ENCODE data around the gene EPB41L4A. TPM values are rescaled to one million over a fixed set of nuclear protein-coding genes. Genes with fewer than 3 reads are reported as not detected.
A peak's percentile ranks its signal among the peaks of the same experiment; 100 is the strongest.
"Not testable (repeated sequence)": the region's sequence is repeated elsewhere in the genome, so short reads cannot be mapped to it uniquely, and the experiment has no call there.

EPB41L4A gene
- 10 to 100 TPM; 13.0 to 23.8 TPM for total RNA-seq
- long read RNA-seq, donor 1, partial matches to known transcripts: 1 of 6 reads
- long read RNA-seq, donor 1, other reads (novel, unspliced or antisense): 5 of 6 reads
- long read RNA-seq, donor 2, partial matches to known transcripts: 7 of 18 reads
- long read RNA-seq, donor 2, other reads (novel, unspliced or antisense): 11 of 18 reads

DNA sequence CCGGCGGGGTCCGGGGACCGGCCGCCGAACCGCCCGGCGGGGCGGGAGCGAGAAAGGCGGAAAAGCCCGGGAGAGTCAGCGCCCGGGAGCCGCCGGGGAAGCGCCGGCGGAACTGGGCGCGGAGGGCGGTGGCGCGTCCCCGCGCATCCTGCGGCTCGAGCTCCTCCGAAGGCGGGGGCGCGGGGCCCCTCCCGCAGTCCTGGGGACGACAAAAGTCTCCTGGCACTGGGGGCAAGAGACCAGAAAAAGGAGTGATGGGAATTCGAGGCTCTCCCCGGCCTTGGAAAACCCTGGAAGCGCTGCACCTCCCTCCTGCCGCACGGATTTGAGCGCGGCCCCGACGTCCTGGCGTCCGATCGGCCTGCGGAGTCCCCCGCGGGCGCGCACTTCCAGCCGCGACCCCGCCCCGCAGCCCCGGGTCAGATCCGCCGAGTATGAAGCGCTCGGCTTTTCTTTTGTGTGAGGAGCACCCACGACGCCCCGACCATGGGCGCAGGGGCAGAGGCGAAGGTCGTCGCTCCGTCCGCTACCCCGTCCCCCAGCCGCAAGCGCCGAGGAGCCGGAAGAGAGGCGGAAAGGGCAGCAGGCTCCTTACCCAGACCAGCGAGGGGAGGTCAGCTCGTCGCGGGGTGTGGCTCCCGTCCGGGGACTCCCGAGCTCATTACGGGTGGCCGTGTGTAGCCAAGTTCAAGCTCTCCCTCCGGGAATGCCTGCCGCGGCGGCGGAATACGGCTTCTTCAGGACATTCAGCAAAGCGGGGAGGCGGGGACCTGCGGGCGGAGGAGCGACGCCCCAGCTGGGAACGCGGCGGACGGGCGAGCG, at the start of gene EPB41L4A:
EPB41L4A (minus strand) TSS at position 114 of the 822 bp plus-strand sequence. CDS start 238 bp downstream, outside the sequence.
- intact Hi-C loops (cut with DNase I): loop anchor here (10.0 kb wide), 2 partner anchors 195 to 245 kb away; no protein-coding TSS in a partner anchor
- DNase-seq (ENCODE audit: low spot score): peak; percentile 90

DNA sequence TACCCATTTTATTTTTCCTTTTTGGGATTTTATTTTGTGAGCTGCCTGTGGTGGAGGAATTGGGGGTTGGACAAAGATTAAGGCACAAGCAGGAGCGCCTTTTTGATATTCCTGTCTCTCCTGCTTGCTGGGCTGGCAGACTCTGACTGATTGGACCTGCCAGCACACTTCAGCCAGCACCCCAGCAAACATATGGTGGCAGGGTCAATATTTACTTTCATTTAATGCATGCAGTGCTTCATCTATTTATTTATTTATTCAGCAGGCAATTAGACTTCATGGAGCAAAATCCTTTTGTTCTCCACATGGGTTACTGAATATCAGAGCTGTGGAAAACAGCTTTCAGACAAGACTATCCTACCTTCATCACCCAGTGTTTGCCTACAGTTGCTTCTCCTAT, 48.4 kb upstream of the EPB41L4A start:
- intact Hi-C loops (cut with DNase I): no loop called here

DNA sequence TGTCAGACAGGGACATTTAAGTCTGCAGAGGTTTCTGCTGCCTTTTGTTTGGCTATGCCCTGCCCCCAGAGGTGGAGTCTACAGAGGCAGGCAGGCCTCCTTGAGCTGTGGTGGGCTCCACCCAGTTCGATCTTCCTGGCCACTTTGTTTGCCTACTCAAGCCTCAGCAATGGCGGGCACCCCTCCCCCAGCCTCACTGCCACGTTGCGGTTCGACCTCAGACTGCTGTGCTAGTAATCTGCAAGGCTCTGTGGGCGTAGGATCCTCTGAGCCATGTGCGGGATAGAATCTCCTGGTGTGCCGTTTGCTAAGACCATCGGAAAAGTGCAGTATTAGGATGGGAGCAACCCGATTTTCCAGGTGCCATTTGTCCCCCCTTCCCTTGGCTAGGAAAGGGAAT, 47.2 kb upstream of the EPB41L4A start:
- DNase-seq (ENCODE audit: low spot score); intact Hi-C loops (cut with DNase I): not testable (repeated sequence)

More for the DNA sequence above, 48.4 kb upstream of the EPB41L4A start:
- DNase-seq (ENCODE audit: low spot score): no peak

DNA sequence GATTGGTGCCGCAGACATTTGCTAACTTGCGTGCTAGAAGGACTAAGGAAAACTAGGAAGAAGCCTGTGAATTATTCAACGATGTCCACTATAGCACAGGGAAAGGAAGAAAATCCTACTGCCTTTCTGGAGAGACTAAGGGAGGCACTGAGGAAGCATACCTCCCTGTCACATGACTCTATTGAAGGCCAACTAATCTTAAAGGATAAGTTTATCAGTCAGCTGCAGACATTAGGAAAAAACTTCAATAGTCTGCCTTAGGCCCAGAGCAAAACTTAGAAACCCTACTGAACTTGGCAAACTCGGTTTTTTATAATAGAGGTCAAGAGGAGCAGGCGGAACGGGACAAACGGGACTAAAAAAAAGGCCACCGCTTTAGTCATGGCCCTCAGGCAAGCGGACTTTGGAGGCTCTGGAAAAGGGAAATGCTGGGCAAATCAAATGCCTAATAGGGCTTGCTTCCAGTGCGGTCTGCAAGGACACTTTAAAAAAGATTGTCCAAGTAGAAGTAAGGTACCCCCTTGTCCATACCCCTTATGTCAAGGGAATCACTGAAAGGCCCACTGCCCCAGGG, 28.2 kb upstream of the EPB41L4A start:
- DNase-seq (ENCODE audit: low spot score); intact Hi-C loops (cut with DNase I): not testable (repeated sequence)

DNA sequence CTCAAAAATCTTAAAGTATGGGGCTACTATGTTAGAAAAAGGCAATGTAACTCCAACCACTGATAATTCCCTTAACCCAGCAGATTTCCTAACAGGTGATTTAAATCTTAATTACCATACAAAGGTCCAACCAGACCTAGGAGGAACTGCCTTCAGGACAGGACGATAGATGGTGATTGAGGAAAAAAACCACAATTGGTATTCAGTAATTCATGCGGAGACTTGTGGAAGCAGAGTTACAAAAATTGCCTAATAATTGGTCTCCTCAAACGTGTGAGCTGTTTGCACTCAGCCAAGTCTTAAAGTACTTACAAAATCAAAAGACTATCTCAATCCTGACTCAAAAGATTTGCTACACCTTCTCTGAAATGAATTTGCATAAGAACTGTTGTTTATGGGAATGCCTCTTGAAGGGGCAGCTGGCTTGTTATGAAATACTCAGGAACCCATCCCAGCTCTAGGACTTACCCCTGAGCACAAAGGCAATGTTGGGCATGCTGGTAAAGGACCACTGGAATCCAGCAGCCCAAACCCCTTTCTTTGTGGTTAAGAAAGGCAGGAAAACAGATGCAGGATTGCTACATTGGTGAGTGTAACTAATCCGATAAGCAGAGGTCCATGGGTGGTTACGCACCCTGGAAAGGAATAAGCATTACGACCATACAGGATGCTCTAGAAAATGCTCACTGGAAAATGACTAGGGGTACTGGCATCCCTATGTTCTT, 26.7 kb upstream of the EPB41L4A start:
- DNase-seq (ENCODE audit: low spot score): no peak
- intact Hi-C loops (cut with DNase I): no loop called here

DNA sequence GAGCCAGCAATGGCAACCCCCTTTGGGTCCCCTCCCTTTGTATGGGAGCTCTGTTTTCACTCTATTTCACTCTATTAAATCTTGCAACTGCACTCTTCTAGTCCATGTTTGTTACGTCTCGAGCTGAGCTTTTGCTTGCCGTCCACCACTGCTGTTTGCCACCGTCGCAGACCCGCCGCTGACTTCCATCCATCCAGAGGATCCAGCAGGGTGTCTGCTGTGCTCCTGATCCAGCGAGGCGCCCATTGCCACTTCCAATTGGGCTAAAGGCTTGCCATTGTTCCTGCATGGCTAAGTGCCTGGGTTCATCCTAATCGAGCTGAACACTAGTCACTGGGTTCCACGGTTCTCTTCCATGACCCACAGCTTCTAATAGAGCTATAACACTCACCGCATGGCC, 24.9 kb upstream of the EPB41L4A start:
- intact Hi-C loops (cut with DNase I); DNase-seq (ENCODE audit: low spot score): not testable (repeated sequence)

DNA sequence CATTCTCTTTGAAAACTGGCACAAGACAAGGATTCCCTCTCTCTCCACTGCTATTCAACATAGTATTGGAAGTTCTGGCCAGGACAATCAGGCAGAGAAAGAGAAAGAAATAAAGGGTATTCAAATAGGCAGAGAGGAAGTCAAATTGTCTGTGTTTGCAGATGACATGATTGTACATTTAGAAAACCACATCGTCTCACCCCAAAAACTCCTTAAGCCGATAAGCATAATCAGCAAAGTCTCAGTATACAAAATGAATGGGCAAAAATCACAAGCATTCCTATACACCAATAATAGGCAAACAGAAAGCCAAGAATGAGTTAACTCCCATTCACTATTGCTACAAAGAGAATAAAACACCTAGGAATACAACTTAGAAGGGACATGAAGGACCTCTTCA, 21.0 kb upstream of the EPB41L4A start:
- no peak for DNase-seq (ENCODE audit: low spot score)
- intact Hi-C loops (cut with DNase I): no loop called here

DNA sequence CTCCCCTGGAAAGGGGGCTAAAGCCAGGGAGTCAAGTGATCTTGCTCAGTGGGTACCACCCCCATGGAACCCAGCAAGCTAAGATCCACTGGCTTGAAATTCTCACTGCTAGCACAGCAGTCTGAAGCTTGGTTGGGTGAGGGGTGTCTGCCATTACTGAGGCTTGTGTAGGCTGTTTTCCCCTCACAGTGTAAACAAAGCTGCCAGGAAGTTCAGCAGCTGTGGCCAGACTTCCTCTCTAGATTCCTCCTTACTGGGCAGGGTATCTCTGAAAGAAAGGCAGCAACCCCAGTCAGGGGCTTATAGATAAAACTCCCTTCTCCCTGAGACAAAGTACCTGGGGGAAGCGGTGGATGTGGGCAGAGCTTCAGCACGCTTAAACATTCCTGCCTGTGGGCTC, 17.1 kb upstream of the EPB41L4A start:
- no peak for DNase-seq (ENCODE audit: low spot score)
- intact Hi-C loops (cut with DNase I): no loop called here

GRCh38 chr5:112434641-112435040, 15.6 kb upstream of the EPB41L4A start:
- no peak for DNase-seq (ENCODE audit: low spot score)
- intact Hi-C loops (cut with DNase I): no loop called here

GRCh38 chr5:112426202-112426601, 7.1 kb upstream of the EPB41L4A start:
- not testable (repeated sequence) for DNase-seq (ENCODE audit: low spot score)

GRCh38 chr5:112419986-112420864, 1.1 kb upstream of the EPB41L4A start:
- DNase-seq (ENCODE audit: low spot score): peak; percentile 94
- intact Hi-C loops (cut with DNase I): loop anchor here (2.0 to 10.0 kb wide), 3 partner anchors 195 to 245 kb away; no protein-coding TSS in a partner anchor

More at GRCh38 chr5:112426202-112426601, 7.1 kb upstream of the EPB41L4A start:
- intact Hi-C loops (cut with DNase I): not testable (repeated sequence)

DNA sequence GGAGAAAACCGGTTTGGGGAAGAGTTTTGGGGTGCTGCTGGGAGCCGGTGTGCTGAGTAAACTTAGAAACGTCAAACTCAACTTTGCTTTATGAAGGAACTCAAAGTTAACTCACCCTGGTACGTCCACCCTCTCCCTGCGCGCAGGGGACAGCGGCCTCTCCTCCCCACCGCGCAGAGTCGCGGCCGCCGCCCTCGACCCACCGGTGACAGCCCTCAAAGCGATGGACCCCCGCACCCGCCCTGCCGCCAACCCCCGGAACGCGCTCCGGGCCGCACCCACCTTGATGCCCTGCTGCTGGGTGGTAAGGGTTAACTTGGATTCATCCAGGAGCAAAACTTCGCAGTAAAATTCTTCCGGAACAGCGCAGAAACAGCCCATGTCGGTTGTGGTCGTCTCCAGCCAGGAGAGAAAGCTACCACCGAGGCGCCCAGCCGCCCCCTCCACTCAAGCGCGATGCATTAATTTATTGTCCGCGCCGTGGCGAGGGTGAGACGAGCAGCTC, 366 bp downstream of the EPB41L4A start:
- intact Hi-C loops (cut with DNase I): loop anchor here (10.0 kb wide), 2 partner anchors 194 to 244 kb away; no protein-coding TSS in a partner anchor
- DNase-seq (ENCODE audit: low spot score): no peak

GRCh38 chr5:112417931-112418658, 982 bp downstream of the EPB41L4A start:
- DNase-seq (ENCODE audit: low spot score): peak; percentile 80
- intact Hi-C loops (cut with DNase I): loop anchor here (10.0 kb wide), 2 partner anchors 193 to 243 kb away; no protein-coding TSS in a partner anchor

DNA sequence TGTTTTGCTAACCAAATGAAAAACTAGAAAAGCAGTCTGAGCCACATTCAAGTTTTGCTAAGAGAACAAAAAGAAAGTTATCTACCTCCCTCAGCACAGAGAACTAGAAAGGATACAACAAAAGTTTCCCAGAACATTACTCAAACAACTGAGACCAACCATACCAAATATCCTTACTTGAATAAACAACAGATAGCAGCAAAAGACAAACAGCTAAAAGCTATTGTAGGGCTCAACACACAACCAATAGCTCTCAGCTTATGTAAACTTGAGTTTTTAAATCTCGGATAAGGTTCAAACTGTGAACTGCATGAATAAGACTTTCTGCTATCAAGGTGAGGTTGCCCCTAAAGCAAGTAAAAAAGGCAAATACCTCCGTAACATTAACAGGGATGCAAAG, 3.5 kb downstream of the EPB41L4A start:
- intact Hi-C loops (cut with DNase I): loop anchor here (10.0 kb wide), 2 partner anchors 191 to 241 kb away; no protein-coding TSS in a partner anchor
- DNase-seq (ENCODE audit: low spot score): no peak

DNA sequence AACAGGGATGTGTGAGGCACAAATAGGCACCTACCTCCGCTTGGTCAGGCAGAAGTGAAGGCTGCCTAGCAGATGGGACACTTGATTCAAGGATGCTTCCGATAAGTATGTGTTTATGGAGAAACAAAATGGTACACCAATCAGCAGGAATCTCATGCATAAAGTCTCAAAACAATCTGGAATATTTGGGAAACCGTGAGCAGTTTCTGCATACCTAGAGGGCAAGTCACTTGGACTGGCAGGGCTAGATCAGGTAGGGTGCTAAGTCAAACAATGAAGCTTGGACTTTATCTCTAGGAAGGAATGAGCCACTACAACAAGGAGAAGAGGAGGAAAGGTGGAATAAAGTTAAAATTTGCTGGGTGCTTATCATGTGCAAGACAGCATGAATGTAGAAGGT, 5.5 kb downstream of the EPB41L4A start:
- intact Hi-C loops (cut with DNase I): loop anchor here (10.0 kb wide), 2 partner anchors 189 to 239 kb away; no protein-coding TSS in a partner anchor
- DNase-seq (ENCODE audit: low spot score): no peak

GRCh38 chr5:112412346-112412745, 6.7 kb downstream of the EPB41L4A start:
- intact Hi-C loops (cut with DNase I): loop anchor here (10.0 kb wide), 2 partner anchors 188 to 238 kb away; no protein-coding TSS in a partner anchor
- DNase-seq (ENCODE audit: low spot score): no peak

DNA sequence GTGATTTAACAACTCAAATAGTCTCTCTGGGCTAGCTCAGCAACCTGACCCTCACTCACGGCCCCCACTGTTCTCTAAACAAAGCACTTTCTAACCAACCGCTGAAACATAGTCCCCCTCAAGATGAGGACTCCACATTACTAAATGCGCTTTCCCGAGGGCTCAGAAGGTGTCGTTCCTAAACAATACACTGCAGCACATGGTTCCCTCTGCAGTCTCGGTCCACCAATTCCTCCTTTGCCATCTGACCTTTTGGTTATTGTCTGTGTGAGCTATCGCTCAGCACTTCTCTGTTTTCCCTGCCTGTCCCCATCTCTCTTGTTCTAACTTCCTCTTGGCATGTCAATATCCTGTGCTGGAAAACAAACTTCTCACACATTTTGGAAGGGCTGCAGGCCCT, 7.2 kb downstream of the EPB41L4A start:
- intact Hi-C loops (cut with DNase I): loop anchor here (10.0 kb wide), 2 partner anchors 187 to 237 kb away; no protein-coding TSS in a partner anchor
- DNase-seq (ENCODE audit: low spot score): no peak

All from posterior vena cava (tissue), 2 donors.